Left lobe of liver (tissue), 2 donors: ENCODE measurements around the gene RWDD4. TPM values are rescaled to one million over a fixed set of nuclear protein-coding genes. Genes with fewer than 3 reads are reported as not detected.

Source experiments
- ATAC-seq: fragments of 200-7000 bp; cut with Tn5 transposase; one replicate; pipeline ENCODE4 v1.9.1; 2020; ENCODE audit warnings: mild to moderate bottlenecking, moderate library complexity
- DNase-seq: peaks from one replicate; pipeline ENCODE4 v3.0.0-alpha.2; 2020; ENCODE audit warnings: low spot score
- total RNA-seq: library from RNA; stranded (reverse); gene quantifications from one replicate; pipeline ENCODE4 v1.2.1, GENCODE V29; 2021
- donor health status: DM: no; HTN: no; CAD: no; lungs with moderate emphysema.
- donor health status: DM: no; HTN: yes; CAD: no.

Gene RWDD4
- total RNA-seq, 1 donor from 2014 or later: 7.9 TPM

DNA sequence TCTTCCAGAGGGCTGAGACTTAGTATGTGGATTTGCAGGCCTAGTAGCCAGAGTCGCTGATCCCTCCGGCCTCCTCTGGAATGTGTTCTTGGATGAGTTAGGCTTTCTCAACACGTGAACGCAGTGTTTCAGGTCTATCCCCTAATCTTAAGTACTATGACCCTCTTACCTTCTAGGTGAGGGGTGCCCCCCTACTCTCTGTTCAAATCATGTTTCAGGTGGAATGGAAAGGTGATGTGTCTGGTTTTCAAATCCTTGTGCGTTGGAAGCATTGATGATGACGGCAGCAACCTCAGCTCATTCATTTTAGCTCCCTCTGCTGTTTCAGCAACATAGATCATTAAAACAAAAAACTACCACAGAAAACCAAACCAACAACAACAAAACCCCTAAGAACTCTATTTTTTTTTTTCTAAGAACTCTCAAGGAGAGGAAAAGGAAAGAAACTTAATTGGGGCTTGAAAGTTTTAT is 56.4 kb downstream of the RWDD4 start:
- peak; percentile 60 for ATAC-seq
- no peak for DNase-seq

DNA sequence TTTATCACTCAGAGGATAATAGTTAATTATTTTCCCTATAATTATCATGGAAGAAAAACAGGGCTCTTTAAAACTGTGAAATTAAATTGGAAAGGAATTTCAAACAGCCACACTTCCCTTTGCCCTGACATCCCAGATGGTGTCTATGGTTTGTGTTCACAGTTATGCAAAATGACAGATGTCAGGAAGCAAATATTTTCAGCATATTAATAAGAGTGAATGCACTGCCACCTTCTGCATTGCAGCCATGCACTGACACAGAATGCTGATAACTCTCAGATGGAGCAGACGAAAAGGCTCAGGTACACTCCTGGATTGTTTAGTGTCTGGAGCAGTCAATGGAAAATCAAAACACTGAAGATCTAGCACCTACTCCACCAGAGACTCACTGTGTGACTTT is 57.6 kb downstream of the RWDD4 start:
- ATAC-seq: no peak
- no peak for DNase-seq

DNA sequence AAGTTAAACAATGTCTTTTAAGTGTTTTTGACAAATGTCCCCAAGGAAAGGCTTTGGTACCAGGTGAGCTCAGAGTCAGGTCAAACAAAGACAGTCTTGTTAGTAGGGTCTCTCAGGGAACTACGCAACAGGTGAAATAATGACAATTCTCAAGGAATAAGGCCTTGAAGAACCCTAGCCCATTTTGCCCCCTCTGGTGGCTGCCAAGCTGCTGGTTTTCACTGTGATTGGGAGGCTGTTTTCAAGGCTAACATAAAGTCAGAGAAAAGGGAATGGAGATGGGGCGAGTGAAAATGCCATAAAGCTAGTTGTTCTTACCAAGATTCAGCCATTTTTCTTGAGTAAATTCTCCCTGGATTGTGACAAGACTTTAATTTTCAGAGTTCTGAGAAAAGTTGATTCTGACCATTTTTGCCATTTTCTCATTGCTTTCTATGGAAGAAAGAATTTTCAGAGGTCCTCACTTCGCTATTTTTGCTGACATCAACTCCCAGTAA is 58.7 kb downstream of the RWDD4 start:
- no peak for ATAC-seq
- DNase-seq: no peak

DNA sequence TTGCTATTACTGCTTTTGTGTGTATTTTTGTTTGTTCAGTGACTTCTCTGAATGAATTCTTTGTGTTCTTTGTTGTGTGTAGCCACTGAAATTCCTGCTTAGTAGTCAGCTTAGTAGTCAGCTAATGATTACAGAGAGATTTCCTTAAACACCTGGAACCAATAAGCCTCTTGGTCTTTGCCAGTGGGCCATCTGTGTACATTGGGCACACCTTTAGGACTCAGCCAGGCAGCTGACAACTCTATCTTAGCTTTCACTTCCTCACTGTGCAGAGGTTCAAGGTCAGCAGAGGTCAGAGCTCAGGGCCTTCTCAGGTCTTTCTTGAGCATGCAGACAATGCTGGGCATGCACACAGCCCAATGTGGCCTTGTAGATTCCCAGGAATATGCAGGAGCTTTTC is 59.3 kb downstream of the RWDD4 start:
- ATAC-seq: no peak
- no peak for DNase-seq

DNA sequence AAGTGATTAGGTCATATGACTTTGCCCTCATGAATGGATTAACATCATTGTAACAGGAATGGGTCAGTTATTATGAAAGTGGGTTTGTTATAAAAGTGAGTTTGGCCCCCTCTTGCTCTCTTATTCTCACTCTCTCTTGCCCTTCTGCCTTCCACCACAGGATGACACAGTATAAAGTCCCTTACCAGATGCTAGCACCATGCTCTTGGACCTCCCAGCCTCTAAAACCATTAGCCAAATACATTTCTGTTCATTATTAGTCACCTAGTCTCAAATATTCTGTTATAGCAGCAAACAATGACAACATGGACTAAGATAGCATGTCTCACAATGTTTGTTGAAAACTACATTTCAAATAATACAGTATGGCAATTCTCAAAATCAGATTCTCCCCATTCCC is 59.7 kb downstream of the RWDD4 start:
- no peak for ATAC-seq
- DNase-seq: no peak

DNA sequence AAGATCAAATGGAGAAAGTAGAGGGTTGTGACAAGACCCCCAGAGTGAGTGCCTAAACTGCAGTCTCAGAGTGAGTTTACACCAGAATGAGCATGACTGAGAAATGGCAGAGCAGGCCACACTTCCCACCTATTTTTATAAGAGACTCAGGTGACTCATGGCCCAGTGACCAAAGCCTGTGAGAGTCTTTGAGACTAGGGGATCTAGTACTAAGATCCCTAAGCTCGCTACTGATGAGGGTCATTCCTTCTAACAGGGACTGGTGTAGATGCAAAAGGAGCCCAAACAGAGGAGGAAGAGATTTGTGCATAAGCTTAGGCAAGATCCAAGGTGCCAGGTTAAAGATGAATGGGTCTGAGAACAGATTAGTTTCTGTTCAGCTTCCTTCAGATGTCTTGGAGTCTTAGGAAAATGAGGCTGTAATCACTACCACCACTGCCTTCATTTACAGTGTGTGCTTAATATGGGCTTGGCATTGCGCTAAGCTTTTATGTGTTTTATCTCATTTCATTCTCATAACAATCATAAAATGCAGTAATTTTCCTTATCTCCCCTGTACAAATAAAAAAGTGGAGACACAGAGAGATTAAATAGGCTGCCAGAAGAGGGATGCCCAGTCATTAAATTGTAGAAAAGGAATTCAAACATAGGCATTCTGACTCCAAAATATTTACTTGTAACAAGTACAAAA is 62.8 kb downstream of the RWDD4 start:
- DNase-seq (no peak), ATAC-seq (no peak)

DNA sequence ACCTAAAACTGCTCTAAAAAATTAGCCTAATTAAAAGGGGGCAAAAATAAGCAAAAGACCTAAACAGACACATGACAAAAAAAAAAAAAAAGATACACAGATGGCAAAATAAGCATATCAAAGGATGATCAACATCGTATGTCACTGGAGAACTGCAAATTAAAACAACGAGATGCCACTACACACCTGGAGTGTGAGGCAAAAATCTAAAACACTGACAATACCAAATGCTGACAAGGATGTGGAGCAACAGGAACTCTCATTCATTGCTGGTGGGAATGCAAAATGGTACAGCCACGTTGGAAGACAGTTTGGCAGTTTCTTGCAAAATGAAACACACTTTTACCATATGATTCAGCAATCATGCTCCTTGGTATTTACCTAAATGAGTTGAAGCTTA is 64.2 kb downstream of the RWDD4 start:
- ATAC-seq (no peak), DNase-seq (no peak)

DNA sequence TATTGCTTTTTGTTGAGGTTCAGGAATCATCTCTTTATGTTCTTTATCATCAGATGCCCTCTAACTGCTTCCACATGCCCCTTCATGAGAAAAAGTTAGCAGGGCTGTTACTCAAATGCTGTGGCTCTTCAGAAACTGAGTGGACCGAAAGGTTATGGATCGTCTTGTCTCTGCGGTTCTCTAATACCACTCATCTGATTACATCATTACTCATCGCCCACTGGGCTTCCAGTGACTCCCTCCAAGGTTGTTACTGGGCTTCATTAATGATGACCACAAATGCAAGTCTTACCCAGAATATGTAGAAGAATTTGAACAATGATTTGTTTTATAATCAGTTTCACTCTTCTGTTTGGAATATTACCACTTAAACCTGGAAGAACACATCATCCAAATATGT is 67.7 kb downstream of the RWDD4 start:
- ATAC-seq: no peak
- no peak for DNase-seq

Other genes with a start within 250 kb of the RWDD4 start
- gene CDKN2AIP, start 214.5 kb downstream of the RWDD4 start, total RNA-seq: 6.8 TPM
- gene ING2, start 154.1 kb downstream of the RWDD4 start, total RNA-seq: 5.0 TPM
- gene TRAPPC11, start 108 bp upstream of the RWDD4 start, total RNA-seq: 15.6 TPM
- gene STOX2, start 246.1 kb upstream of the RWDD4 start, total RNA-seq: 3.8 TPM